NCI-H460 (cell line): ENCODE results near the gene TXN. TPM values are rescaled to one million over a fixed set of nuclear protein-coding genes. Genes with fewer than 3 reads are reported as not detected.

ENCODE experiments used
- DNase-seq: peaks from one replicate; pipeline ENCODE4 v3.0.0-alpha.2; 2016; ENCODE audit warnings: low read depth; ENCODE audit errors: extremely low read depth
- polyA plus RNA-seq: library from polyadenylated mRNA; depleted of rRNA; stranded (reverse); fragments of >200 nt; gene quantifications from 2 replicates; pipeline ENCODE4 v1.2.3, GENCODE V29; 2014; cell fraction: nucleus; rRNA removed
- total RNA-seq: library from RNA; depleted of rRNA; stranded (reverse); fragments of >200 nt; shearing (Covaris generic); gene quantifications from 2 replicates; pipeline ENCODE4 v1.2.3, GENCODE V29; 2014; rRNA removed

TXN gene
- total RNA-seq: 1,180 and 1,237 TPM in 2 replicates
- 633 and 702 TPM in 2 replicates for polyA plus RNA-seq

DNA sequence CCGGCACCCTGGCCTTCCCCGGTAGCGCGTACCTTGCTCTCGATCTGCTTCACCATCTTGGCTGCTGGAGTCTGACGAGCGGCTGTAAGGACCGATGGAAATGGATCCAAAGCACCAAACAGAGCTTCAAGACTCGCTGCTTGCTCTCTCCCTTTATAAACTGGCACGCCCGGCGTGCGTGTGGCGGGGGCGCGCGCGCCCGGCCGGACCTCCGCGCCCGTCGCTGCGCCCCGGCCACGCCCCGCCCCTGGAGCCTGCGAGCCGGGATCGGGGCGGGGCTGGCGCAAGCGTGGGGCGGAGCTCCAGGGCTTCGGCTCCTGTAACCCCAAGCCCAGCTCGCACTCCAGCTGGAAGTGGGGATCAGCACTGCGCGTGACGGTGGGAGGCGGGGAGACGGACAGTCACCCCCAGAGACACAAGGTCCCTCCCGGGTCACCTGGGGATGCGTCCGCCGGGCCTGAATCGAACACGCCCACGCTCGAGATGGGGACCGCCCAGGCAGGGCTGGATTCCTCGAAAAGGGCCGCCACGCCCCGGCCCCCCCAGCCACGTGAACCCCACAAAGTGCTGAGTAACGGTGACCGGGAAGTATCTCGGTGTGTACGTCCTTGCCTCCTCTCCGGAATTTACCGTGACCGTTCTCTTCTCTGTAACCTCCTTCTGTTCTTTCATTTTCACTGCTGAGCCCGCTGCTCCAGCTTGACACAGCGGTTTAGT, at the start of gene TXN:
Gene TXN (minus strand): TSS at position 128 of the 717 bp plus-strand sequence. CDS start 72 bp downstream, at position 56.
- peak; percentile 97 for DNase-seq

GRCh38 chr9:110303133-110303532, 46.8 kb upstream of the TXN start:
- peak; percentile 14 for DNase-seq

- no peak for DNase-seq
Measured at GRCh38 chr9:110298043-110298605, 41.8 kb upstream of the TXN start.

DNA sequence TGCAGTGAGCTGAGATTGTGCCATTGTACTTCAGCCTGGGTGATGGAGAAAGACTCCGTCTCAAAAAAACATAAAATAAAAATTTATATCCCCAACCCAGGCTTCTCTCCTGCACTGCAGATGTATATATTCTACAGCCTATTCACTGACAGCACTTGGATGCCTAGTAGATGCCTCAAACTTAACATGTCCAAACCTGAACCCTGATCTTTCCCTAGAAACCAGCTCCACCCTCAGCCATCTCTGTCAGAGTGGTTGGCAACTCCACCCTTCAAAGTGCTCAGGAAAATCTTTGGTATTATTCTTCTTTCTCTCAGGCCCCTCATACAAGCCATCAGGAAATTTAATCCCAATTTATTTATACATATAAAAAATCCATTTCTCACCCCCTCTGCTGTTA, 36.9 kb upstream of the TXN start:
- DNase-seq: no peak

GRCh38 chr9:110291921-110292557, 35.7 kb upstream of the TXN start:
- DNase-seq: no peak

- no peak for DNase-seq
Measured at GRCh38 chr9:110290001-110290400, 33.7 kb upstream of the TXN start.

DNA sequence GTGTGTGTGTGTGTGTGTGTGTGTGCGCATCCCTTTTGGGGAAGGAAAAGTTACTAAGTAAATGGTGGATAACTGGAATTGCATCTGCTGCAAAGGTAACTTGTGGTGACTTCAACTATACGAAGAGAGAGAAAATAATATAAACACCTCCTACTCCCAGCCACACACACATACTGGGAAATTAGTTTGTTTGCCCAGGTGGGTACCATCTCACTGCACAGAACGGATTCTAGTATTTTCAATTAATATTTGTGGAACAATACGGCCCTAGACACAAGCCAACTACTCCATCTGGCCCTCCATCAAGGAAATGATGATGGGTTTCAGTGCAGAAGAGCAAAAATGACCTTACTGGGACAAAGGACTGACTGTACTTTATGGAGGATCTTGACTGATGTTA, 32.2 kb upstream of the TXN start:
- DNase-seq: no peak

GRCh38 chr9:110287289-110287680, 31.0 kb upstream of the TXN start:
- no peak for DNase-seq

DNA sequence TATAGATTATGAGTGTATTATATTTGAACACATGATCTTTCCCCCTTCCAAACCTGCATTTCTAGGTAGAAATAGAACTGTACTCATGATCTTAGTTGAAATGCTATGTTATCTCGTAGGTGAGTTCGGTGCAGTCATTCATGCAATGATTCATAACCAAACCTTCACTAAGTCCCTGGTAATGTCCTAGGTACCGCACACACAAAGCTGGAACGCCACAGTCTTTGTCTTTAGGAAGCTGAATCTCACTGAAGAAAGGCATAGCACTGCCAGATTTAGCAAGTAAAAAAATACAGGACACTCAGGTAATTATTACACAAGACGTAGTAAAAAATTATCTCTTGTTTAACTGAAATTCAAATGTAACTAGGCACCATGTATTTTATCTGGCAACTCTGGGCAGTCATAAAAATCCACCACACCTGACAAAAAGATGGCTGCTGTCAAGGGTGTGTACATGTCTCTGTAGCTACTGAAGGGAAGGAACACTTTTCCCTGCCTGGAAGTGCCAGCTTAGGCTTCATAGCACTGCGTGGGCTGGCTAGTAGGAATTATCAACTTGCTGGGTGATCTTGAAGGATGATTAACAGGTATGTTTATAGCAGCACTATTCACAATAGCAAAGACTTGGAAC, 28.0 kb upstream of the TXN start:
- no peak for DNase-seq

- no peak for DNase-seq
Measured at GRCh38 chr9:110283751-110284150, 27.4 kb upstream of the TXN start.

GRCh38 chr9:110282739-110283081, 26.4 kb upstream of the TXN start:
- no peak for DNase-seq

GRCh38 chr9:110282018-110282738, 25.9 kb upstream of the TXN start:
- no peak for DNase-seq

DNA sequence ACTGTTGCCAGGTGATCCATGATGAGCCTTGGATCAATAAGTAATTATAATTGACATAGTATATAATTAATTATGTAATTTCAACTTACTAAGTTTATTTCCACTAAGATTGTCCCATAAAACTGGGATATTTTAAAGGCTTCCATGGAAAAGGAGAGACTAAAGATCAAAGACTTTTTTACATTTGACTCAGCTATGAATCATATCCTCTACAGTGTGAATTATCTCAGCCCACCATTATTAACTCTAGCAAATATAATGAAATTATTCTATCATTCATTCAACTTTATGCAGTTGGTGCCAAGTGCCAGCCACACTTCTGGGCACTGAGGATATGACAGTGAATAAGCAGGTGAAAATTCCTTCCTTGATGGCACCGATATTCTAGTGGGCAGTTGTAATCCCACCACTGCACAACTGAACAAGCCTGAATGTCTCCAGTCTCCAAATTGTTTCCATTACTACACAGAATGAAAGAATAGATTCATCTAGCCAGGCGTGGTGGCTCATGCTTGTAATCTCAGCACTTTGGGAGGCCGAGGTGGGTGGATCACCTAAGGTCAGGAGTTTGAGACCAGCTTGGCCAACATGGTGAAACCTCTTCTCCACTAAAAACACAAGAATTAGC, 21.9 kb upstream of the TXN start:
- DNase-seq: no peak

DNA sequence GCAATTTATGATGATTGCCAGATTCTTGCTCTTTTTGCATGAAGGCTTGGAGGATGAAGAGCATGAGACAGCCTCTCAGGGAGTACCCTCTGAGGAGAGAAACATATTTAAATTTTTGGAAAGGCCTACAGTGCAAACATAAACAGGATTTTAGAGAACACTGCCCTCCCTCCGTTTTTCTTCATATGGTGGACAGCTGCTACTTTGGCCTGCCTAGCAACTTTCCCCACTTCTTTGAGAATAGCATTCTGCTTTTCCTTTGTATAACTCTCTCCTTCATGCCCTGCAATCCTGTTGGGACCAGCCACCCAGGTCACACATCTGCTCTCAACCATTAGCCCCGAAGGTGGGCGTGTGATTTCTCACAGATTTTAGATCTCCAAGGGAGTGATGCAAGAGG, 20.5 kb upstream of the TXN start:
- no peak for DNase-seq

GRCh38 chr9:110270211-110270995, 14.1 kb upstream of the TXN start:
- DNase-seq: no peak

DNA sequence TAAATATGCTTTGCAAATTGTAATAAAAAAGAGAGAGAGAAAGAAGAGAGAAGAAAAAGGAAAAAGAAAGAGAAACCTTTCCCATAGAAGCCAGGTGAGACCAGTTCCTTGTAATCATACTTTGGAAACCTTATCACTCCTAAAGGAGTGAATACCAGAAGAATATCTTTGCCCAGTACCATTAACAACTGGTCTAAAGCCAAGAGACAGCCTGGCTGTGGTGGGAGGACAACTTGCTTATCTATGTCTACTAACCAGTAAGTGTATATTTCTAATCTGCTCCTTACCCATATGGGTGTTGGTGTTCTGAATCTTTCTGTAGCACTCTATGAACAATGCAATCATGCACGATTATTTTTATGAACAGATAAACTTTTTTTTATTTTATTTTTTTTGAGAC, 10.5 kb upstream of the TXN start:
- no peak for DNase-seq

DNA sequence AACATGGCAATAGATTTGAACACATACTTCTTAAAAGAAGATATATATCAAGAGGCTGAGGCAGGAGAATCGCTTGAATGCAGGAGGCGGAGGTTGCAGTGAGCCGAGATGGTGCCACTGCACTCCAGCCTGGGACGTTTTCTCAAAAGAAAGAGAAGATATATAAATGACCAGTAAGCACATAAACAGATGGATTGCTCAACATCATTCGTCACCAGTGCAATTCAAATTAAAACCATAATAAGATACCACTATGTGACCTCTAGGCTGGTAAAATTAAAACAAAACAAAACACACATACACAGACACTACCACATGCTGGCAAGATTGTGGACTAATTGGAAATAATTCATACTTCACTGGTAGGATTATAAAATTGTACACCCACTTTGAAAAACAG, 5.3 kb upstream of the TXN start:
- peak; percentile 31 for DNase-seq

DNA sequence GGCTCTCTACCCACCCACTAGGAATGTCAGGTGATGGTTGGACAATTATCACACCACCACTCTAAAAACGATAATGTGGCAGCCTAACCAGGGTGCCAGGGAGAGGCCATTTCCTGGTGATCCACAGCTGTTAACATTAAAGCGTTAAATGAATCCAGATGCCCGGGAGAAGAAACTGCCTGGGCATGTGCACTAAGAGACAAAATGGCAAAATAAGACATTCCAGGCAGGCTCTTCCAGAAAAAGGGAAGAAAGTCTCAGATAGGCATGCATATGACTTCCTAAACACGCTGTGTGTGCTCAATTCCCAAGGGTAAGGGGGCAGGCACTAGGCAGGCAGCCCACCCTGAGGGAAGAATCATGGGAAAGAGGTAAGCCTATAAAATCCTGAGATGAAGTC, 4.6 kb upstream of the TXN start:
- peak; percentile 50 for DNase-seq

DNA sequence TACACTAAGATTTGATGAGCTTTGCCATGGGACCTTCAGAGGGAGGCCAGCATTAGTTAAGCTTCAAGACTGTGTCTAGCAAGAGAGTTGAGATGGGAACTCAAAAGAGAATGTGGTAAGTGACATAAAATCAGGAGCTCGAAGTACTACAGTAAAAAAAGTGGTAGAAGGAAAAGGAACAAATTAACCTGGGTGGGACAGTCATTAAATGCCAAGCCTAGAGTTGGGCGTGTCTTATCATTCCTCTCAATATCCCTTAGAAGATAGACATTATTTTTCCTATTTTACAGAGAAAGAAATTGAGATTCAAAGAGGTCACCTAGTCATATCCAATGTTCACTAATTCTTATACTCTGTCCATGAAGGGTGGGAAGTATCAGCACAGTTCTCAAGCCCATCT, 3.3 kb upstream of the TXN start:
- no peak for DNase-seq

DNA sequence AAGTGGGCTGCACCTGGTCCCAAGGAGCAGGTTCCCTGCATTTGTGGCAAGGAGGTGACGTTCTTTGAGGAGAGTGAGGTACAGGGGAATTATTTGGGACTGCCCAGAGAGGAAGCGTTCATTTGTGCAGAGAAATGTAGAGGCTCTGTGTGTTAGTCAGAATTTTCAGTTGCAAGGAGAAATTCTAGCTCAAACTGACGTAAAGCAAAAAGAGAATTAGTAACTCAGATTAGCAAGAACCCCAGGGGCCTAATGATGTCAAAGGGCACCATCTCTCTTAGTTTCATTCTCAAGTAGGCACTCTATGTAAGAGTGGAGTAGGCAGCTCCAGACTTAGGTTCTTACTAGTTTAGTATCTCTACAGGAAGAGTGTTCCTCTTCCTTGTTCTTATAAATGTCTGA, 2.4 kb upstream of the TXN start:
- no peak for DNase-seq
